ENCODE results near the gene UGT1A9.

UGT1A9 gene

GRCh38 chr2:233689501-233689900 is 17.8 kb downstream of the UGT1A9 start:
- no peak for TF ChIP-seq CTCF (IDR thresholded peaks at IDR 0.05; ENCODE audit: low read length, missing control alignments)
- DNase-seq (ENCODE audit: low read depth) = peak; percentile 82
- H3K4me3 ChIP-seq (replicated peaks; ENCODE audit: low read depth, low read length) = no peak overlapping the region

GRCh38 chr2:233690444-233690843 is 18.7 kb downstream of the UGT1A9 start:
- TF ChIP-seq CTCF (IDR thresholded peaks at IDR 0.05; ENCODE audit: low read length, missing control alignments) = no peak
- no peak overlapping the region for H3K4me3 ChIP-seq (replicated peaks; ENCODE audit: low read depth, low read length)
- DNase-seq (ENCODE audit: low read depth) = peak; percentile 56

- no peak for TF ChIP-seq CTCF (IDR thresholded peaks at IDR 0.05; ENCODE audit: low read length, missing control alignments)
- DNase-seq (ENCODE audit: low read depth) = no peak
- H3K4me3 ChIP-seq (replicated peaks; ENCODE audit: low read depth, low read length) = no peak overlapping the region
Measured at GRCh38 chr2:233691443-233692433, 20.0 kb downstream of the UGT1A9 start.

GRCh38 chr2:233692648-233693047 is 20.9 kb downstream of the UGT1A9 start, which contains the start of gene UGT1A6:
TSS of gene UGT1A6 (plus strand) at chr2:233692890. CDS start at chr2:233693005, 115 bp downstream.
- no peak within 1 kb of the TSS for H3K4me3 ChIP-seq (replicated peaks; ENCODE audit: low read depth, low read length)
- no peak for DNase-seq (ENCODE audit: low read depth)
- no peak for TF ChIP-seq CTCF (IDR thresholded peaks at IDR 0.05; ENCODE audit: low read length, missing control alignments)

- TF ChIP-seq CTCF (IDR thresholded peaks at IDR 0.05; ENCODE audit: low read length, missing control alignments) = no peak
- no peak for DNase-seq (ENCODE audit: low read depth)
- no peak overlapping the region for H3K4me3 ChIP-seq (replicated peaks; ENCODE audit: low read depth, low read length)
Measured at GRCh38 chr2:233693963-233694362, 22.3 kb downstream of the UGT1A9 start.

- TF ChIP-seq CTCF (IDR thresholded peaks at IDR 0.05; ENCODE audit: low read length, missing control alignments) = no peak
- DNase-seq (ENCODE audit: low read depth) = no peak
- no peak overlapping the region for H3K4me3 ChIP-seq (replicated peaks; ENCODE audit: low read depth, low read length)
Measured at GRCh38 chr2:233698740-233699139, 27.0 kb downstream of the UGT1A9 start.

Data from fibroblast of pulmonary artery (primary cell).